HFF-Myc (cell line): ENCODE results near the gene FEN1.

Source experiments
- DNase-seq: peaks from one replicate; pipeline ENCODE4 v3.0.0-alpha.2; 2011; ENCODE audit warnings: low read depth; ENCODE audit errors: extremely low read depth
- H3K4me3 ChIP-seq: replicated peaks from 2 replicates; pipeline ENCODE4 v1.5.1; 2011; ENCODE audit warnings: low read depth, mild to moderate bottlenecking, control low read depth, low read length
- TF ChIP-seq, protein P1 (sequence below): IDR thresholded peaks from 2 replicates; pipeline ENCODE4 v1.5.1; 2012; ENCODE audit warnings: mild to moderate bottlenecking, low read depth, low read length, control low read depth; ENCODE audit errors: missing control alignments

FEN1 gene

DNA sequence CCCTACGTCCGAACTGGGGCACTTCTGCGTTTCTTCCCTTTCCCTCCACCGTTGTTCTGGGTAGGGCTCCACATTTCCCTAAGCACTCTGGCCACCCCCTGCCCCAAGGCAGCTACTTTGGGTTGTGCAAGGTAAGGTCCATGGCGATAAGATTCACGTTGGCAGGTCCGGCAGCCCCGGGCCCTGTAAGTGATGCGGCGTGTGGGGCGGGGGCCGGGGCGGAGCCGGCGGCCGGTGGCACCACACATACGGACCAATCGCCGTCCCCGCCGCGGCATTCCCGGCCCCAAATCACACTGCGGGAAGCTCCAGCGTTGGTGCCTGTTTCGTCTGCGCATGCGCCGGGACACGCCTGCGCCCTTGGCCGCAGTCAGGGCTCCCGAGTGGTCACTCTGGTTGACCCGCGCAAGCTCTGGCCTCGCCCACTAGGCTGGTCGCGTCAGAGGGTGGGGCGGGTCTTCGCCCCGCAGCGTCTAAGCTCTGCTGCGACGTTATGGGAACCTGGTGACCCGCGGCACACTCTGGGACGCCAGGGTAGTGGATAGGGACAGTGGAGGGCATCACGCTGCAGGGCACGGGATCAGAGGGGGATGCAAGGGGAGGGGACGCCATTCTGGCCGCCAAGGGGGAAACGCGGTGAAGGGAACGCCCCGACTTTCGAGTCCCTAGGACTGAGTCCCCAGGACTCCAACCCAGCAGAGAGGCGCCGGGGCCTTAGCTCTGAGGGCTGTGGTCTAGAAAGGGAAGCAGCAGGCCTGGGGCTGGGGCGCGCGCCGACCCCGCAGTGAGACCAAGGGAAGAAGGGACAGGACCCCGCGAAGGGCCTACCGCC is 22.5 kb downstream of the FEN1 start:
- TF ChIP-seq, protein P1, sequence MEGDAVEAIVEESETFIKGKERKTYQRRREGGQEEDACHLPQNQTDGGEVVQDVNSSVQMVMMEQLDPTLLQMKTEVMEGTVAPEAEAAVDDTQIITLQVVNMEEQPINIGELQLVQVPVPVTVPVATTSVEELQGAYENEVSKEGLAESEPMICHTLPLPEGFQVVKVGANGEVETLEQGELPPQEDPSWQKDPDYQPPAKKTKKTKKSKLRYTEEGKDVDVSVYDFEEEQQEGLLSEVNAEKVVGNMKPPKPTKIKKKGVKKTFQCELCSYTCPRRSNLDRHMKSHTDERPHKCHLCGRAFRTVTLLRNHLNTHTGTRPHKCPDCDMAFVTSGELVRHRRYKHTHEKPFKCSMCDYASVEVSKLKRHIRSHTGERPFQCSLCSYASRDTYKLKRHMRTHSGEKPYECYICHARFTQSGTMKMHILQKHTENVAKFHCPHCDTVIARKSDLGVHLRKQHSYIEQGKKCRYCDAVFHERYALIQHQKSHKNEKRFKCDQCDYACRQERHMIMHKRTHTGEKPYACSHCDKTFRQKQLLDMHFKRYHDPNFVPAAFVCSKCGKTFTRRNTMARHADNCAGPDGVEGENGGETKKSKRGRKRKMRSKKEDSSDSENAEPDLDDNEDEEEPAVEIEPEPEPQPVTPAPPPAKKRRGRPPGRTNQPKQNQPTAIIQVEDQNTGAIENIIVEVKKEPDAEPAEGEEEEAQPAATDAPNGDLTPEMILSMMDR: no peak
- H3K4me3 ChIP-seq: peak overlapping the region; percentile 66
- DNase-seq: peak; percentile 79

DNA sequence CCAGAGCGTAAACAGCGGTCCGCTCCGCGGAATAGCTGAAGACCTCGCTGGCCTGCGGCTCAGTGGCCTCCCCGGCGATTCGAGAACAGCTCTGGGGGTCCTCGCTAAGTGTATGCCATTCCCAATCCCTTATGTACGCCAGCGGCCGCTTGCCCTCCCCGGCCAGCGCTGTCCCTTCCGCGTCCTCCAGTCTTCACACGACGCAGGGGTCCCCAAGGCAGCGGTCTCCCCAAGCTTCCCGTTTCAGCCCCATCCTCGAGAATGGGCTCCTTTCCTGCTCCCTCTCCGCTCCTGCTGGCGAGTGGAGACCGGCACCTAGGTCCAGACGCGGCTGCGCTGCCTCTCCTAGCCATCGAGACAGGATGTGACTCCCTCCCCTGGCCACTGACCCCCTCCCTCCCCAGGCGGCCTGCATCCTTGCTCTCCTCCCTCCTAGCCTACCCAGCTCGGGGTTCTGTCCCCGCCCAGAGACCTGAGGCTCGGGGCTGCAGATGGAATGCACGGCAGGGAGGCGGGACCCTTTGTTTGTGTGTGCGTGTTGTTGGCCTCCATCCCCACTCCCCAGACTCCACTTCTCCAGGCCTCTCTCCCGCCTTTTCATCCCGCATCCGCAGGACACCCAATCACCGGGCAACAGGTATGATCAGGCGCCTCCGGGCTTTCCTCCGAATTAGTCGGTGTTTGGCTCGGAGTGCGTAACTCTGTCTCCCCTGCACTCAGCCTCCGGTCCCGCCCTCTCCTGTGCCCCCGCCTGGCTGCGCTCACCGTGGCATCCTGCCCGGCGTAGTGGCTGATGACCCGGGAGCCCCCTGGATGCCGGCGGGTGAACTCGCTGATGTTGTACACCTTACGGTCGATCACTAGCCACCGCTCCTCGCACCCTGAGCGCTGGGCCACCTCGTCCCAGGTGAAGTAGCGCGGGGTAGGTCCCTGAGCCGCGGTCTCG is 23.4 kb downstream of the FEN1 start:
- TF ChIP-seq, protein P1: no peak
- H3K4me3 ChIP-seq: peak overlapping the region; percentile 66
- no peak for DNase-seq

DNA sequence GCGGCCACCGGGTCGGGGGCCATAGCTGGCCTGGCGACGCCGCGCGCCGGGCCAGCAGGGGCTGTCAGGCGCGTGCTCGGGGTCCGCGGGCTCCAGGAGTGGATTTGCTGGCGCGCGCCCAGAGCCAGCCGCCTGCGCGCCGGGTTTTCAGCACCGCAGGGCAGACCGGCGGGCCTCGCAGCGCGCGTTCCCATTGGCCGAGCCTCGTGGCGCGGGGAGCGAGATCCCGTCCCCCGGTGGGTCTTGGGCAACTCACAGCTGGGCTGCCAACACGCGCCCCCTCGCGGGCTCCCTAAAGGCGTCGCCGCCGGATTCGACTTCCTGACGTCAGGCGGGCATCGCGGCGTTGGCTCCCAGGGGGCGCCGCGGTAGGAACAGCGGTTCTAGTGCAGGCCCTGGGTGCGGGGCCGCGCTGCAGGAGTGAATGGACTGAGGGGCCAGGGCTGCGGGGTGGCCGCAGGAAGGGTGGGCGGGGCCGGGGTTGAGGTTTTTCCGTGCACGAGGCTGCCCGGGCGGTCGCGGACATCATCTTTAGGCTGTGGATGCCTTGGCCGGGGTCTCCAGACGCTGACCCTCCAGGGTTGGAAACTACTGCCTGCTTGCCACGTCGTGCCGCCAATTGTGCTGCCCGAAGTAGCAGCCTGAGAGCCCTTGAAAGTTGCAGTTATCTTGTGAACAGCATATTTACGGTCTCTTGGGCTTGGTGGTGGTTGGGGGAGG is 24.2 kb downstream of the FEN1 start, which contains the start of gene FADS1:
Gene FADS1 (minus strand): TSS at position 268 of the 720 bp plus-strand sequence. CDS start 74 bp downstream, at position 194.
- peak within 1 kb of the TSS; percentile 66 for H3K4me3 ChIP-seq
- no peak for DNase-seq
- TF ChIP-seq, protein P1: peak; percentile 60

DNA sequence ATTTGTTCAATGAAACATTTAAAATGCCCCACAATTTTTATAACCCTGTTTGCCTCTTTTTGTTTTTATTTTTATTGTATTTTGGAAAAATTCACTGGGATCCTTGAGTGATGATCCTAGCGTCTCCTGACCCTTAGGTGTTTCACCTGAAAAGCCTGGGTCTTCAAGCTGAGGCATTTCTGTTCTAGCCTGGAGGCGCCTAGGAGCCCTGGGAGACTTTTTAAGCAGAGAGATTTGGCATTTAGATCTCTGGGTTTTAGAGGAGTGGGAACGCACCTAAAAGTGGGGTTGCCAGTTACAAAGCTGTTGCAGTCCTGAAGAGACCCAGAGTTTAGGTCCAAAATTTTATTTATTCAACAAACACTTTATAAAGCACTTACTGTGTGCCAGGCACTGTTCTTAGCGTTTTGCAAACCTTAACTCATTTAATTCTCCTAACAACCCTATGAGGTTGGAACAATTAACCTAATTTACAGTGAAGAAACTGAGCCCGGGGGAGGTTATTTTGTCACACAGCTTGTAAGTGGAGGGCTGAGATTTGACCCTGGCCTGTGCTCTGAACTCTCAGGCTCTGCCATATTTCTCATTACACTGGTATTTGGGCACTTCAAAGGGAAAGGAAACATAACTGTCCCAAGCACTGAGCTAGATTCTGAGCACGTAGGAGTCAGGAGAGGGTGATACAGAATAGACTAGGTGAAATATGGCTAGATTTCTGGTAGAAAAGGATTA is 24.9 kb downstream of the FEN1 start:
- TF ChIP-seq, protein P1: no peak
- H3K4me3 ChIP-seq: peak overlapping the region; percentile 66
- no peak for DNase-seq

DNA sequence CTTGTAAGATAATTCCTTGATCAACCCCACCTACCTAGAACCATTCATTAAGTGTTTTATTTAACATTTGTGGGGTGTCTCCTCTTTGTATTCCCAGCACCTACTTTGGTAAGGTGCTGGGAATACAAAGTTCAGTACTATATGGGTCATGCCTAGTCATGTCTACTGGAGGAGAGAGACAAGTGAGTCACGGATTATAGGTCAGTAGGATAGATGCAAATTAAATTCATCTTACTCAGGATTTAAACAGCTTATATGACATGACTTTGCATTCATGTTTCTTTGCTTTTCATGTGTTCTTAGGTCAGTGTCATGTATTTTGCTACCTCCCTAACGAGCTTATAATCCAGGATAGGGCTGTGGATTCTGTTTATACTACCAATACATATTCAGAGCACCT is 27.5 kb downstream of the FEN1 start:
- no peak for DNase-seq
- TF ChIP-seq, protein P1: no peak

More for the DNA sequence above, 27.5 kb downstream of the FEN1 start:
- no peak overlapping the region for H3K4me3 ChIP-seq
